GM12878 (cell line): ENCODE results near the gene S100A2. TPM values are rescaled to one million over a fixed set of nuclear protein-coding genes. Genes with fewer than 3 reads are reported as not detected.
"Not testable (repeated sequence)": the region's sequence is repeated elsewhere in the genome, so short reads cannot be mapped to it uniquely, and the experiment has no call there.

Experiments used
- ATAC-seq: fragments of 200-7000 bp; cut with Tn5 transposase; 3 replicates; pipeline ENCODE4 v1.9.1; 2020; ENCODE audit warnings: mild to moderate bottlenecking, moderate library complexity
- BruUV-seq: library from RNA; stranded (reverse); fragments of 400-500 nt; replicated peaks from 2 replicates; lab custom pipeline; 2021; lab: Mats Ljungman, UMichigan
- CTCF ChIA-PET: fragments of 300-600 bp; sonication (Branson Sonifier 250); formaldehyde crosslinking; extraction: SDS; loops from one replicate; lab custom pipeline; 2021; ENCODE audit warnings: inconsistent platforms; lab: Yijun Ruan, JAX
- POLR2A ChIA-PET: fragments of 350-600 bp; formaldehyde crosslinking; extraction: SDS; loops from one replicate; lab custom pipeline; 2021; ENCODE audit warnings: inconsistent platforms; lab: Charles Lee
- RAD21 ChIA-PET: fragments of 300-600 bp; sonication (Branson Sonifier 250); formaldehyde crosslinking; loops from one replicate; lab custom pipeline; 2023; ENCODE audit warnings: antibody characterized with exemption; ENCODE audit not compliant: unreplicated experiment; lab: Charles Lee
- SMC1A ChIA-PET: fragments of 300-600 bp; sonication (Branson Sonifier 250); formaldehyde crosslinking; loops from one replicate; lab custom pipeline; 2023; ENCODE audit not compliant: unreplicated experiment, uncharacterized antibody; lab: Charles Lee
- DNase-seq: peaks from one replicate; pipeline ENCODE4 v3.0.0-alpha.2; 2011; ENCODE audit warnings: low read depth, low spot score
- FAIRE-seq: peaks from 3 replicates; lab custom pipeline; 2011; peaks lifted over from hg19 to GRCh38; lab: Jason Lieb, UNC
- H2AFZ ChIP-seq: 2 replicates; pipeline ENCODE4 v1.6.0; 2011; ENCODE audit warnings: low read depth, low read length, control low read depth; ENCODE audit not compliant: control insufficient read depth
- H3K27ac ChIP-seq: 2 replicates; pipeline ENCODE4 v1.5.1; 2011; ENCODE audit warnings: control low read depth; ENCODE audit not compliant: control insufficient read depth, insufficient read depth
- H3K27me3 ChIP-seq, 2 experiments: replicated peaks in 1 of 2; 2 replicates each; pipeline versions ENCODE4 v1.6.0 to v1.6.1; 2011; ENCODE audit warnings: low read length in 1 of 2; ENCODE audit not compliant: control insufficient read depth in 2 of 2, insufficient read depth in 2 of 2
- H3K36me3 ChIP-seq, 2 experiments: 2 replicates each; pipeline ENCODE4 v1.5.1; 2011; ENCODE audit warnings: low read length in 1 of 2; ENCODE audit not compliant: control insufficient read depth in 2 of 2, insufficient read depth in 2 of 2
- H3K4me1 ChIP-seq: 2 replicates; pipeline ENCODE4 v1.6.1; 2011; ENCODE audit warnings: mild to moderate bottlenecking, low read length, moderate library complexity, mixed read lengths; ENCODE audit not compliant: control insufficient read depth, insufficient read depth
- H3K4me2 ChIP-seq: 2 replicates; pipeline ENCODE4 v1.6.0; 2011; ENCODE audit warnings: control low read depth; ENCODE audit not compliant: control insufficient read depth, insufficient read depth
- H3K4me3 ChIP-seq: fragments of 200-600 bp; sonication (generic); 2 replicates; pipeline ENCODE4 v1.5.1; 2016
- H3K79me2 ChIP-seq: 2 replicates; pipeline ENCODE4 v1.6.0; 2011; ENCODE audit warnings: low read length; ENCODE audit not compliant: control insufficient read depth, insufficient read depth
- H3K9ac ChIP-seq: 2 replicates; pipeline ENCODE4 v1.8.0; 2011; ENCODE audit warnings: low read length, control low read depth, mixed read lengths; ENCODE audit not compliant: control insufficient read depth, insufficient read depth
- H3K9me3 ChIP-seq: replicated peaks from 3 replicates; pipeline ENCODE4 v1.5.1; 2011; ENCODE audit warnings: mild to moderate bottlenecking, low read length; ENCODE audit not compliant: control insufficient read depth, insufficient read depth
- H4K20me1 ChIP-seq: 2 replicates; pipeline ENCODE4 v1.6.0; 2011; ENCODE audit not compliant: control insufficient read depth, insufficient read depth
- ATF3 ChIP-seq: IDR thresholded peaks from 2 replicates; pipeline ENCODE4 v1.6.1; 2011; ENCODE audit warnings: low read depth, mild to moderate bottlenecking, low read length, moderate library complexity, borderline replicate concordance; ENCODE audit errors: extremely low read depth
- E4F1 ChIP-seq: fragments of 450-650 bp; IDR thresholded peaks from 2 replicates; pipeline ENCODE4 v1.6.1; 2018; ENCODE audit warnings: borderline replicate concordance, mild to moderate bottlenecking; ENCODE audit not compliant: partially characterized antibody
- IRF4 ChIP-seq: IDR thresholded peaks from 2 replicates; pipeline ENCODE4 v1.6.1; 2011; ENCODE audit warnings: low read depth, low read length
- NFYA ChIP-seq: IDR thresholded peaks from 2 replicates; pipeline ENCODE4 v1.6.1; 2011; ENCODE audit warnings: low read depth, mild to moderate bottlenecking, low read length, improper control_type of control experiment, borderline replicate concordance
- SIX5 ChIP-seq: IDR thresholded peaks from 2 replicates; pipeline ENCODE4 v1.6.1; 2011; ENCODE audit warnings: mild to moderate bottlenecking, low read depth, low read length, moderate library complexity; ENCODE audit not compliant: severe bottlenecking
- TCF3 ChIP-seq: IDR thresholded peaks from 2 replicates; pipeline ENCODE4 v1.6.1; 2012; ENCODE audit warnings: low read depth, mild to moderate bottlenecking, low read length, borderline replicate concordance; ENCODE audit not compliant: insufficient read depth
- WRNIP1 ChIP-seq: IDR thresholded peaks from 2 replicates; pipeline ENCODE4 v1.6.1; 2011; ENCODE audit warnings: low read depth, low read length, improper control_type of control experiment, borderline replicate concordance
- WGBS: methylation state at CpG from one replicate; pipeline ENCODE4 v1.1.6; 2016; ENCODE audit warnings: low lambda C conversion rate; ENCODE audit not compliant: insufficient replicate concordance, insufficient coverage; ENCODE audit errors: missing lambda C conversion rate; 5-methylcytosine and 5-hydroxymethylcytosine counted together
- in situ Hi-C: fragments of 300-500 bp; cut with MboI; formaldehyde crosslinking; loops from 9 replicates; pipeline ENCODE4 v1.14.3; 2018; ENCODE audit warnings: mixed read lengths
- intact Hi-C: fragments of 100-400 bp; cut with micrococcal nuclease; formaldehyde crosslinking; loops from one replicate; pipeline ENCODE4 v1.14.2; 2022; ENCODE audit not compliant: unreplicated experiment
- polyA plus RNA-seq, 11 experiments: library from polyadenylated mRNA; depleted of rRNA in 4 of 11; unstranded in 6 of 11; stranded (reverse) in 5 of 11; fragments of >200 nt; fragmentation: Nextera tagmentation in 4 of 11; fragmentation: Illumina TruSeq in 1 of 11; extraction: Ambion mirVana in 4 of 11; extraction: Trizol in 1 of 11; gene quantifications; 1 replicate in 1 of 11; 2 replicates in 10 of 11; pipeline versions ENCODE4 v1.2.1 to v1.2.3, GENCODE V29; 2011 to 2016; ENCODE audit warnings: inconsistent platforms in 2 of 11, missing spikeins in 2 of 11, low read depth in 1 of 11
- total RNA-seq, 4 experiments: library from RNA; depleted of rRNA in 3 of 4; stranded (reverse); fragments of >200 nt in 3 of 4; fragmentation: Illumina TruSeq in 1 of 4; extraction: Trizol in 1 of 4; gene quantifications; 2 replicates each; pipeline versions ENCODE4 v1.2.1 to v1.2.3, GENCODE V29; 2013 to 2021
- TF ChIP-seq, protein P1 (sequence below): fragments of 450-650 bp; IDR thresholded peaks from 2 replicates; pipeline ENCODE4 v1.6.1; 2017; ENCODE audit warnings: low read depth, mild to moderate bottlenecking, moderate library complexity

The S100A2 gene
- total and polyA plus RNA-seq, 10 of the 15 experiments (the other 5 are each of a cell fraction or from before 2014, with no cell fraction given) = 0.11 to 1.5 (median 0.59) TPM; not detected in 2

- H3K79me2 ChIP-seq, H3K4me3 ChIP-seq, H4K20me1 ChIP-seq, H3K27ac ChIP-seq, H3K4me2 ChIP-seq, ATAC-seq, H3K9me3 ChIP-seq, DNase-seq, BruUV-seq, H3K27me3 ChIP-seq, H3K4me1 ChIP-seq, H3K9ac ChIP-seq, intact Hi-C loops, FAIRE-seq, in situ Hi-C loops, H3K36me3 ChIP-seq, H2AFZ ChIP-seq: not testable (repeated sequence)
- ChIA-PET SMC1A (interaction anchor here (0.7 to 2.8 kb wide), 11 partner anchors 10 to 96 kb away, joined by 3 to 17 read pairs (median 4); partner anchors contain the start of gene S100A14), RAD21 (interaction anchor here (1.0 to 1.2 kb wide), 2 partner anchors 10 to 46 kb away, joined by 3 to 4 read pairs; partner anchors contain the start of gene S100A2), POLR2A (interaction anchor here (1.1 kb wide), 1 partner anchor 15 kb away, joined by 4 read pairs; the partner anchor contains the start of gene S100A6), CTCF (interaction anchor here (0.6 to 2.2 kb wide), 11 partner anchors 9 to 58 kb away, joined by 3 to 14 read pairs (median 4); partner anchors contain the start of gene S100A2)
- WGBS = 44% methylated on average over 4 of the region's 5 CpGs
These were observed 45.4 kb downstream of the S100A2 start for GRCh38 chr1:153520137-153520691.

- RAD21 ChIA-PET = no interaction called here
- no peaks in the 10 kb centered on the region for H3K4me1 ChIP-seq
- no peak for FAIRE-seq
- no peak overlapping the region for H3K9ac ChIP-seq
- in situ Hi-C loops (no loop called here), intact Hi-C loops (no loop called here)
- no peak overlapping the region for H3K27ac ChIP-seq
- H3K27me3 ChIP-seq = no peaks in the 10 kb centered on the region
- no peaks in the 10 kb centered on the region for H3K79me2 ChIP-seq
- no peak for ATAC-seq
- SMC1A ChIA-PET = interaction anchor here (2.8 kb wide), 1 partner anchor 13 kb away, joined by 17 read pairs; no protein-coding TSS in a partner anchor
- no peak overlapping the region for H3K4me3 ChIP-seq
- H4K20me1 ChIP-seq = no peaks in the 10 kb centered on the region
- no peak overlapping the region for H2AFZ ChIP-seq
- CTCF ChIA-PET = interaction anchor here (2.2 kb wide), 1 partner anchor 9 kb away, joined by 12 read pairs; no protein-coding TSS in a partner anchor
- POLR2A ChIA-PET = no interaction called here
- 14% methylated on average over 3 of the region's 3 CpGs for WGBS
- no peaks in the 10 kb centered on the region for H3K36me3 ChIP-seq
- DNase-seq = no peak
- BruUV-seq = no TSS peak
- H3K4me2 ChIP-seq = no peak overlapping the region
- no peaks in the 10 kb centered on the region for H3K9me3 ChIP-seq
- TF ChIP-seq SIX5 (no peak), WRNIP1 (no peak), ATF3 (no peak), E4F1 (no peak), NFYA (no peak), IRF4 (no peak), TCF3 (no peak)
- TF ChIP-seq, protein P1, sequence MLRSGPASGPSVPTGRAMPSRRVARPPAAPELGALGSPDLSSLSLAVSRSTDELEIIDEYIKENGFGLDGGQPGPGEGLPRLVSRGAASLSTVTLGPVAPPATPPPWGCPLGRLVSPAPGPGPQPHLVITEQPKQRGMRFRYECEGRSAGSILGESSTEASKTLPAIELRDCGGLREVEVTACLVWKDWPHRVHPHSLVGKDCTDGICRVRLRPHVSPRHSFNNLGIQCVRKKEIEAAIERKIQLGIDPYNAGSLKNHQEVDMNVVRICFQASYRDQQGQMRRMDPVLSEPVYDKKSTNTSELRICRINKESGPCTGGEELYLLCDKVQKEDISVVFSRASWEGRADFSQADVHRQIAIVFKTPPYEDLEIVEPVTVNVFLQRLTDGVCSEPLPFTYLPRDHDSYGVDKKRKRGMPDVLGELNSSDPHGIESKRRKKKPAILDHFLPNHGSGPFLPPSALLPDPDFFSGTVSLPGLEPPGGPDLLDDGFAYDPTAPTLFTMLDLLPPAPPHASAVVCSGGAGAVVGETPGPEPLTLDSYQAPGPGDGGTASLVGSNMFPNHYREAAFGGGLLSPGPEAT = no peak
These were observed 46.4 kb downstream of the S100A2 start for GRCh38 chr1:153519242-153519641.
